ENCODE measurements around the gene NGEF.

The NGEF gene

GRCh38 chr2:233044974-233045605, 32.0 kb upstream of the NGEF start:
- no peak for DNase-seq (ENCODE audit: low read depth in 3 of 3, low spot score in 1 of 3)

GRCh38 chr2:233042549-233042948, 29.5 kb upstream of the NGEF start:
- no peak for DNase-seq (ENCODE audit: low read depth in 3 of 3, low spot score in 1 of 3)

GRCh38 chr2:233041722-233042323, 28.8 kb upstream of the NGEF start:
- DNase-seq (ENCODE audit: low read depth in 3 of 3, low spot score in 1 of 3): no peak

- no peak for DNase-seq (ENCODE audit: low read depth in 3 of 3, low spot score in 1 of 3)
Measured at GRCh38 chr2:233040571-233040970, 27.5 kb upstream of the NGEF start.

GRCh38 chr2:233039846-233040530, 26.9 kb upstream of the NGEF start:
- no peak for DNase-seq (ENCODE audit: low read depth in 3 of 3, low spot score in 1 of 3)

- no peak for DNase-seq (ENCODE audit: low read depth in 3 of 3, low spot score in 1 of 3)
Measured at GRCh38 chr2:233039212-233039845, 26.3 kb upstream of the NGEF start.

- DNase-seq (ENCODE audit: low read depth in 3 of 3, low spot score in 1 of 3): no peak
Measured at GRCh38 chr2:233037078-233037477, 24.0 kb upstream of the NGEF start.

- no peak for DNase-seq (ENCODE audit: low read depth in 3 of 3, low spot score in 1 of 3)
Measured at GRCh38 chr2:233036162-233036838, 23.2 kb upstream of the NGEF start.

GRCh38 chr2:233035426-233036161, 22.5 kb upstream of the NGEF start:
- no peak for DNase-seq (ENCODE audit: low read depth in 3 of 3, low spot score in 1 of 3)

- DNase-seq (ENCODE audit: low read depth in 3 of 3, low spot score in 1 of 3): no peak
Measured at GRCh38 chr2:233034091-233034882, 21.2 kb upstream of the NGEF start.

GRCh38 chr2:233033672-233034071, 20.6 kb upstream of the NGEF start:
- no peak for DNase-seq (ENCODE audit: low read depth in 3 of 3, low spot score in 1 of 3)

GRCh38 chr2:233032551-233033320, 19.7 kb upstream of the NGEF start, which contains the start of gene NEU2:
TSS of gene NEU2 (plus strand) at chr2:233032672. CDS start at chr2:233032672, 0 bp downstream.
- no peak for DNase-seq (ENCODE audit: low read depth in 3 of 3, low spot score in 1 of 3)

GRCh38 chr2:233031556-233032500, 18.8 kb upstream of the NGEF start:
- DNase-seq (ENCODE audit: low read depth in 3 of 3, low spot score in 1 of 3): no peak

- no peak for DNase-seq (ENCODE audit: low read depth in 3 of 3, low spot score in 1 of 3)
Measured at GRCh38 chr2:233029321-233029720, 16.3 kb upstream of the NGEF start.

- DNase-seq (ENCODE audit: low read depth in 3 of 3, low spot score in 1 of 3): no peak
Measured at GRCh38 chr2:233026198-233026813, 13.2 kb upstream of the NGEF start.

GRCh38 chr2:233025706-233026105, 12.7 kb upstream of the NGEF start:
- DNase-seq (ENCODE audit: low read depth in 3 of 3, low spot score in 1 of 3): no peak

- DNase-seq (ENCODE audit: low read depth in 3 of 3, low spot score in 1 of 3): no peak
Measured at GRCh38 chr2:233023761-233024410, 10.8 kb upstream of the NGEF start.
